Adipocyte (in vitro differentiated cells): ENCODE measurements around the gene PELI2.

Experiments
- DNase-seq: peaks from one replicate; pipeline ENCODE4 v3.0.0-alpha.2; 2015; ENCODE audit warnings: low read depth
- H3K27me3 ChIP-seq: replicated peaks from 2 replicates; pipeline ENCODE4 v1.7.0; 2013; ENCODE audit warnings: mild to moderate bottlenecking, low read length, moderate library complexity; ENCODE audit not compliant: control insufficient read depth, insufficient read depth
- H3K36me3 ChIP-seq: 2 replicates; pipeline ENCODE4 v1.7.0; 2013; ENCODE audit warnings: low read length, mild to moderate bottlenecking, moderate library complexity; ENCODE audit not compliant: control insufficient read depth, insufficient read depth, severe bottlenecking
- H3K4me1 ChIP-seq: 2 replicates; pipeline ENCODE4 v1.7.0; 2013; ENCODE audit warnings: mild to moderate bottlenecking, low read length, moderate library complexity; ENCODE audit not compliant: control insufficient read depth, insufficient read depth
- H3K4me3 ChIP-seq: 2 replicates; pipeline ENCODE4 v1.7.0; 2013; ENCODE audit warnings: mild to moderate bottlenecking, low read length, moderate library complexity
- H3K9ac ChIP-seq: 2 replicates; pipeline ENCODE4 v1.7.0; 2013; ENCODE audit warnings: mild to moderate bottlenecking, low read length, moderate library complexity
- H3K9me3 ChIP-seq: 2 replicates; pipeline ENCODE4 v1.7.0; 2013; ENCODE audit warnings: mild to moderate bottlenecking, low read length, moderate library complexity; ENCODE audit not compliant: control insufficient read depth

PELI2 gene, protein sequence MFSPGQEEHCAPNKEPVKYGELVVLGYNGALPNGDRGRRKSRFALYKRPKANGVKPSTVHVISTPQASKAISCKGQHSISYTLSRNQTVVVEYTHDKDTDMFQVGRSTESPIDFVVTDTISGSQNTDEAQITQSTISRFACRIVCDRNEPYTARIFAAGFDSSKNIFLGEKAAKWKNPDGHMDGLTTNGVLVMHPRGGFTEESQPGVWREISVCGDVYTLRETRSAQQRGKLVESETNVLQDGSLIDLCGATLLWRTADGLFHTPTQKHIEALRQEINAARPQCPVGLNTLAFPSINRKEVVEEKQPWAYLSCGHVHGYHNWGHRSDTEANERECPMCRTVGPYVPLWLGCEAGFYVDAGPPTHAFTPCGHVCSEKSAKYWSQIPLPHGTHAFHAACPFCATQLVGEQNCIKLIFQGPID

DNA sequence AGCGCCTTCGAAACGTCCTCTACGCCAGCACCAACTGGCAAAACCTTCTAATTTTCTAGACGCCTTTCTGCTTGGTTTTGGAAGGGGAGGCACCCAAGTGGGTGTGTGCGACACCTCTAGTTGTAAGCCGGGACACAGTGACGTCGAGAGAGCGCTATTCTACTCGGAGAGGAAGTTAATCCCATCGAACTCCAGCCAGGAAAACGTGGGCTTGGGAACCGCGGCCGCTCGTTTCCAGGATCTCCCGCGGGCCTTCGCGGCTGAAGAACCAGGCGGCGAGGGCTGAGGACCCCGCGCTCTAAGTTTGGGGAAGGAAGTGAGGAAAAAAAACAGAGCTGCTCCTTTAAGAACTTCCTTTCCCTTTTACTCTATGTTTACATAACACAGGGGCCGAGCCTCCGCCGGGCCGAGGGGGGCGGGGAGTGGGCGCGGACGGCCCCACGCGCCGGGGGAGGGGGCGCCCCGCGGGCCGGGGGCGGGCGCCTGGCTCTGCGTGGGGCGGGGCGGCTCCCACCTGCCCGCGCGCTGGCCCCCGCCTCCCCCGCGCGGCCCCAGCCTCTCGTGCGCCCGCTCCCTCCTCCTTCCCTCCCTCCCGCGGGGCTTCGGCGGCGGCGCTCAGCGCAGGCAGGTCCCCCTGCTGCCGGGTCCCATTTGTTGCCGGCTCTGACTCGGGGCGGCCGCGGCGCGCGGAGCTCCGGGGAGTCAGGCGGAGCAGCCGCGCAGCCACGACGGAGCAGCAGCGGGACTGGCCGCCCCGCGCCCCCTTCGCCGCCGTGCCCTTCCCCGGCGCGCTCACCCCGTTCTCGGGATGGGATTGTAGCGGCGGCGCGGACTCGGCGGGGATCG is at the start of gene PELI2:
Gene PELI2, plus strand, starts transcription at position 647 of the 846 bp plus-strand sequence. CDS start 250 bp downstream, outside the sequence.
- H3K4me3 ChIP-seq, result peak within 1 kb of the TSS; percentile 93
- DNase-seq, result peak; percentile 92
- H3K36me3 ChIP-seq, result no peaks in the 10 kb centered on the region
- no peaks in the 10 kb centered on the region for H3K27me3 ChIP-seq
- no peaks in the 10 kb centered on the region for H3K9me3 ChIP-seq
- H3K9ac ChIP-seq, result peak within 1 kb of the TSS; percentile 82
- peaks cover 10% of the 10 kb centered on the region for H3K4me1 ChIP-seq

DNA sequence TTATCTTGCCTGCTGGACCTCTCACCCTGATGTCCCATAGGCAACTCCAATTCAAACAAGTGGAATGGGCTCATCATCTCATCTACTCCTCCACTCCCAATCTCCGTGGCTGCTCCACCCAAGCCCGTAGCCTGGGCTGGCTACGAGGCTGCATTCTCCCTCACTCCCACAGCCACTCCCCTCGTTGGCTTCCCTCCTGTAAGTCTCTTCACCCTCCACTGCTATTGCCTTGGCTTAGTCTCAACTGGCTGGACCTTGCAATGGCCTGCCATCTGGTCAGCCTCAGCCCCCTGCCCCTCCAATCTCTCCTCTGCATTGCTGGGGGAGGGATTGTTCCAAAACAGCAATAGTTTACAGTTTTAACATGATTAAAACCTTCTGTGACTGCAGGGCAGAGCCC is 44.4 kb upstream of the PELI2 start:
- no peaks in the 10 kb centered on the region for H3K36me3 ChIP-seq

DNA sequence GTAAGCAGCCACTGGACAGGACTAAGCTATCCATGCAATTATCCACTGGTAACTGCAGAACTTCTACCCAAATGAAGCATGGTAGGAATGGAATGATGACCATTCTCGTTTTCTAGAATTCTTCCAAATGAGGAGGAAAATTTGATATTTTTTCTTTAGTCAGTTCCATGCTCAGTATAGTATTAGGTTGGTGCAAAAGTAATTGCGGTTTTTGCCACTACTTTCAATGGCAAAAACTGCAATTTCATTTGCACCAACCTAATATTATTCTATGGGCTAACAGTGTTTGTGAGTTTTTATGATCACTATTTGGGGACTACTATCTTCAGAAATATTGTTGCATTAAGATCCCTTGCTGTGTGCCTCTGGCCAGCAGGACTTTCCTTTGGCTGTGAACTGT is 42.9 kb upstream of the PELI2 start:
- Histone ChIP-seq H3K27me3 (peaks cover 25% of the 10 kb centered on the region), H3K9ac (no peak overlapping the region), H3K4me1 (no peaks in the 10 kb centered on the region), H3K36me3 (no peaks in the 10 kb centered on the region), H3K4me3 (no peak overlapping the region), H3K9me3 (no peaks in the 10 kb centered on the region)
- DNase-seq, result no peak

More for the DNA sequence above, 44.4 kb upstream of the PELI2 start:
- H3K4me1 ChIP-seq, result no peaks in the 10 kb centered on the region
- peaks cover 25% of the 10 kb centered on the region for H3K27me3 ChIP-seq
- H3K4me3 ChIP-seq, result no peak overlapping the region
- no peak overlapping the region for H3K9ac ChIP-seq
- no peaks in the 10 kb centered on the region for H3K9me3 ChIP-seq
- peak; percentile 36 for DNase-seq

- peaks cover 2% of the 10 kb centered on the region for H3K9me3 ChIP-seq
- peak; percentile 85 for DNase-seq
- no peak overlapping the region for H3K9ac ChIP-seq
- H3K36me3 ChIP-seq, result no peaks in the 10 kb centered on the region
- peaks cover 34% of the 10 kb centered on the region for H3K27me3 ChIP-seq
- H3K4me3 ChIP-seq, result no peak overlapping the region
- no peaks in the 10 kb centered on the region for H3K4me1 ChIP-seq
These were observed 37.1 kb upstream of the PELI2 start for GRCh38 chr14:56081139-56081538.

GRCh38 chr14:56082880-56083279 is 35.3 kb upstream of the PELI2 start:
- no peak overlapping the region for H3K4me3 ChIP-seq
- H3K27me3 ChIP-seq, result peaks cover 26% of the 10 kb centered on the region
- no peaks in the 10 kb centered on the region for H3K4me1 ChIP-seq
- H3K9ac ChIP-seq, result no peak overlapping the region
- H3K9me3 ChIP-seq, result peaks cover 2% of the 10 kb centered on the region
- DNase-seq, result no peak
- no peaks in the 10 kb centered on the region for H3K36me3 ChIP-seq

DNA sequence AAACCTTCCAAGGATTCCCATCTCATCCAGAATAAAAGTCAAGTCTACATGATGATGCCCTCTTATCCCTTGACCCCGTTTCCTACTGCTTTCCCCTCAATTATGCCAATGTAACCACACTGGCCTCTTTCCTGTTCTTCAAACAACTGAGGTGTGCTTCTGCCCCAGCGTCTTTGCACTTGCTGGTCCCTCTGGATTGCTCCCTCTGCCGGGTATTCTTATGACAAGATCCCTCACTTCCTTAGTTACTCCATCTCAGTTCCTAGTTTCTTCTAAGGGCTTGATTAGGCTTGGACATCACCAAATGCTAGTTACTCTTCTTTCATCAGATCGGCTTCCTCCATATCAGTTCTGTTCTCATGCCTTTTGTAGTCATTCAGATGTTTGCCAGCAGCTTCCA is 32.7 kb upstream of the PELI2 start:
- Histone ChIP-seq H3K4me3 (no peak overlapping the region), H3K9me3 (peaks cover 2% of the 10 kb centered on the region)
- DNase-seq, result no peak

DNA sequence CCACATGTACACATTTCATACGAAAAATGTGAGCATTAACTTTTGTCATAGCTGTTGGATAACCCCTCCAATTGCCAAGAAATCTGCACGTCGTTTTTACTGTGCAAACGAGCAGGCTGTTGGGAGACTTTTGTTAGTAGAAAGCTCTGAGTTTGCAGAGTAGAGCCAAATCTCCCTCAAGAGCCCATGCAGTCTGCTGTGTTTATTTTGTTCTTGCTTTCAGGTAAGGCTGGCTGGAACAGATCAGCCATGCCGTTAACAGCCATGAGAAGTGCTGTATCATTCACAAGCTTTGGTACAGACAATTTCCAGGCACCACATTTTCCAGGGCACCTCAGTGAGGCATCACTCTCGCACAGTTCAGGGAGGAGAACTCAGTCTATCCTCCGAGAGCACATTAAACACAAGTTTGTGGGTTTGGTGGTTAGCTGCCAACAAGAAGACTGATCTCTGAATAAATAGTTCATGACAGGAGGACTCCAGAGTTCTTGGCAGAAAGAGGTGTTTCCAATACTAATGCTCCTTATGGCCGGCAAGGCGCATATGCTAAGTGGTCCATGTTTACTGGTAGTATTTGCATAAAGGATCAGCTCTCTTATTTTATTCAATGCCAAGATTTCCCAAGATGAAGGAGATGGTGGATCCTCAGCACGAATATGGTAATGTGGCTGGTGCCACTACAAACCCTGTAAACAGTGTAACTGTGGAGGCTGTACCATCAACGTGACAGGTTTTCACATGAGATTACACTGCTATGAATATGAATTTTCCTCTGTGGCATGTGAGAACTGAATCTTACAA is 30.3 kb upstream of the PELI2 start:
- no peak for DNase-seq
- no peak overlapping the region for H3K9ac ChIP-seq
- no peaks in the 10 kb centered on the region for H3K36me3 ChIP-seq
- H3K4me3 ChIP-seq, result no peak overlapping the region
- H3K9me3 ChIP-seq, result peaks cover 2% of the 10 kb centered on the region
- H3K27me3 ChIP-seq, result peaks cover 27% of the 10 kb centered on the region
- no peaks in the 10 kb centered on the region for H3K4me1 ChIP-seq

More for the DNA sequence above, 32.7 kb upstream of the PELI2 start:
- H3K36me3 ChIP-seq, result no peaks in the 10 kb centered on the region
- no peak overlapping the region for H3K9ac ChIP-seq
- peaks cover 30% of the 10 kb centered on the region for H3K27me3 ChIP-seq
- H3K4me1 ChIP-seq, result no peaks in the 10 kb centered on the region

DNA sequence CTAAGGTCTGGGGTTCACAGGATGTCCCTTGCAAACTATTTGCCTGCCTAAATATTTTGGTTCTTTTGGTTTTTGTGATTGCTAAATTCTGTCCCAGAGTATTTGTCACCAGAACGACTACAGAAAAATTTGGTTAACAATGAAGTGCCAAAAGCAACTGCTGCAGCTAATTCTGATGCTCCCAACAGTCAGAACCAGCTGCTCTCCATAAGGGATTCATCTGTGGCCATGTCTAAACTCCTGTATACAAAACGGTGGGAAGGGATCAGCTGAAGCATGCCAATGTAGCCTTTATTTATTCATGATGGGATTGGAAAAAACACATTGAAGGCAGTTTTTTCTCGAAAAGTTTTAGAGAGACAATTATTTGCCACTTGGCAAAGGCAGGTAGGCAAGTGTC is 29.3 kb upstream of the PELI2 start:
- Histone ChIP-seq H3K9me3 (peaks cover 2% of the 10 kb centered on the region), H3K4me1 (no peaks in the 10 kb centered on the region), H3K4me3 (no peak overlapping the region), H3K36me3 (no peaks in the 10 kb centered on the region), H3K9ac (no peak overlapping the region), H3K27me3 (peaks cover 25% of the 10 kb centered on the region)
- no peak for DNase-seq

DNA sequence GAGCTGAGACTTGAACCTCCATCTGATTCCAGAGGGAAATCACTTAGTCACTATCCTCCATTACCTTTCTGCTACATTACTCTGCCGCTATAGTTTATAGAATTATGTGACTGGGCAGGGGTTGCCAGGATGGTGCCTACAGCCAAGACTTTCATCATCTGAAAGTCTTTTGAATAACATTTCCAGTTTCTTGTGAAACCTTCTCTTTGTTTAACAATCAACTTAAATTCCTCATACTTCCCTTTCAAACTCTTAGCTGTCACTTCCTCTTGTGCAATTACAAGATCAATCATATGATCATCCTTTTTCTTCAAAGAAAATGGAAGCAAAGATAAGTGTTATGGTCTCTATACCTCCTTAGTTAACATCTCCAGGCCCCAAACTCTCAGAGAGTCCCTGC is 25.4 kb upstream of the PELI2 start:
- Histone ChIP-seq H3K9ac (no peak overlapping the region), H3K36me3 (no peaks in the 10 kb centered on the region), H3K4me3 (no peak overlapping the region), H3K9me3 (no peaks in the 10 kb centered on the region), H3K4me1 (no peaks in the 10 kb centered on the region), H3K27me3 (peaks cover 20% of the 10 kb centered on the region)
- DNase-seq, result peak; percentile 35

DNA sequence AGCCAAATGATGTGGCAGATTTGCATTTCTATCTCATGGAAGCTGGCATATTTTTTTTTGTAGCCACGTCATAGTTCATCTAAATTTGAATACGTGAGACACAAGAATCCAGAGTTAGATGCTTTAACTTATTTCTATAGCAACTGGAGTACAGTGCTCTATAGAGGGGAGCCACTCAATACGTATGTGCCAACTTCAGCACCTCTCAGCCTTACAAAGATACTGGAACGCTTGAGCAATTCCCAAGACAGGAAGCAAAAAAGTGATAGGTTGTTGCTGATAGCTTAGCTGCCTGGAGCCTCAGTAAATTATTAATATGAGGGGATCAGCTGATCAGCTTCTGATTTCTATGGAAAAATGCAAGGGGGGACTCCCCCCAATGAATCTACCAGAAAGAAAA is 24.1 kb upstream of the PELI2 start:
- no peak overlapping the region for H3K4me3 ChIP-seq
- no peak overlapping the region for H3K9ac ChIP-seq
- H3K27me3 ChIP-seq, result peaks cover 14% of the 10 kb centered on the region
- DNase-seq, result no peak
- H3K36me3 ChIP-seq, result no peaks in the 10 kb centered on the region
- H3K4me1 ChIP-seq, result no peaks in the 10 kb centered on the region
- H3K9me3 ChIP-seq, result no peaks in the 10 kb centered on the region

GRCh38 chr14:56098021-56098420 is 20.2 kb upstream of the PELI2 start:
- Histone ChIP-seq H3K27me3 (peaks cover 14% of the 10 kb centered on the region), H3K4me1 (no peaks in the 10 kb centered on the region), H3K36me3 (no peaks in the 10 kb centered on the region), H3K9me3 (no peaks in the 10 kb centered on the region), H3K4me3 (no peak overlapping the region), H3K9ac (no peak overlapping the region)
- no peak for DNase-seq
